B cell (primary cell): ENCODE results near the gene POP5. TPM values are rescaled to one million over a fixed set of nuclear protein-coding genes. Genes with fewer than 3 reads are reported as not detected.

Source experiments
- ATAC-seq: fragments of 200-7000 bp; cut with Tn5 transposase; one replicate; pipeline ENCODE4 v1.10.0; 2021; ENCODE audit warnings: low read depth, mild to moderate bottlenecking, moderate number of reproducible peaks, moderate library complexity
- CTCF ChIA-PET: fragments of 350-600 bp; sonication (Branson Sonifier 250); formaldehyde crosslinking; loops from one replicate; lab custom pipeline; 2021; ENCODE audit warnings: antibody characterized with exemption, inconsistent platforms; lab: Charles Lee
- POLR2A ChIA-PET: fragments of 350-600 bp; sonication (Branson Sonifier 250); formaldehyde crosslinking; loops from one replicate; lab custom pipeline; 2021; ENCODE audit warnings: antibody characterized with exemption; lab: Charles Lee
- DNase-seq: peaks from one replicate; pipeline ENCODE4 v3.0.0; 2013
- H2AFZ ChIP-seq: 2 replicates; pipeline ENCODE4 v1.6.1; 2012; ENCODE audit warnings: mild to moderate bottlenecking, low read depth, low read length; ENCODE audit not compliant: insufficient read depth, poor library complexity, severe bottlenecking
- H3K27ac ChIP-seq, 2 donors: 1 replicate in 1 of 2; 2 replicates in 1 of 2; pipeline ENCODE4 v1.5.1; 2012 to 2013; ENCODE audit warnings: low read length in 2 of 2, mild to moderate bottlenecking in 2 of 2, moderate library complexity in 1 of 2
- H3K27me3 ChIP-seq, 4 experiments: fragments of 200-600 bp in 1 of 4; sonication (generic) in 1 of 4; replicated peaks in 1 of 4; 1 replicate in 2 of 4; 2 replicates in 2 of 4; pipeline versions ENCODE4 v1.6.1 to v1.7.0; 2013 to 2016; ENCODE audit warnings: low read length in 3 of 4, mild to moderate bottlenecking in 2 of 4, mixed read lengths in 1 of 4, moderate library complexity in 1 of 4; ENCODE audit not compliant: insufficient read depth in 4 of 4, control insufficient read depth in 3 of 4; ENCODE audit errors: control extremely low read depth in 1 of 4
- H3K36me3 ChIP-seq, 2 experiments: replicated peaks in 1 of 2; 1 replicate in 1 of 2; 2 replicates in 1 of 2; pipeline versions ENCODE4 v1.6.1 to v1.7.1; 2013; ENCODE audit warnings: low read length in 1 of 2; ENCODE audit not compliant: insufficient read depth in 2 of 2, control insufficient read depth in 1 of 2; ENCODE audit errors: control extremely low read depth in 1 of 2, extremely low read depth in 1 of 2
- H3K4me1 ChIP-seq, 2 donors: fragments of 200-600 bp in 1 of 2; sonication (generic) in 1 of 2; 1 replicate in 1 of 2; 2 replicates in 1 of 2; pipeline versions ENCODE4 v1.5.1 to v1.6.1; 2013 to 2017; ENCODE audit warnings: low read length in 2 of 2; ENCODE audit not compliant: control insufficient read depth in 2 of 2, insufficient read depth in 2 of 2
- H3K4me2 ChIP-seq: replicated peaks from 2 replicates; pipeline ENCODE3; 2012; ENCODE audit warnings: mild to moderate bottlenecking, low read depth, low read length; ENCODE audit not compliant: poor library complexity, severe bottlenecking
- H3K4me3 ChIP-seq, 5 experiments: fragments of 200-600 bp in 1 of 5; sonication (generic) in 1 of 5; 1 replicate in 3 of 5; 2 replicates in 2 of 5; pipeline versions ENCODE4 v1.5.1 to v1.7.0; 2011 to 2016; ENCODE audit warnings: low read length in 4 of 5, mild to moderate bottlenecking in 4 of 5, low read depth in 2 of 5, control low read depth in 1 of 5, moderate library complexity in 1 of 5; ENCODE audit not compliant: insufficient read depth in 1 of 5; ENCODE audit errors: control extremely low read depth in 1 of 5, extremely low read depth in 1 of 5
- H3K79me2 ChIP-seq: fragments of 200-600 bp; sonication (generic); one replicate; pipeline ENCODE4 v1.6.0; 2016; ENCODE audit warnings: low read length; ENCODE audit not compliant: control insufficient read depth, insufficient read depth
- H3K9ac ChIP-seq: fragments of 200-600 bp; sonication (generic); 2 replicates; pipeline ENCODE4 v1.6.1; 2017; ENCODE audit warnings: mild to moderate bottlenecking, low read length, moderate library complexity
- H3K9me3 ChIP-seq, 3 donors: one replicate each; pipeline versions ENCODE4 v1.6.1 to v1.7.1; 2013; ENCODE audit warnings: low read length in 2 of 3; ENCODE audit not compliant: control insufficient read depth in 2 of 3, insufficient read depth in 1 of 3; ENCODE audit errors: control extremely low read depth in 1 of 3
- H4K20me1 ChIP-seq: 2 replicates; pipeline ENCODE4 v1.6.0; 2012; ENCODE audit warnings: mild to moderate bottlenecking, low read length; ENCODE audit not compliant: insufficient read depth, control insufficient read depth, poor library complexity, severe bottlenecking
- H3K27ac Mint-ChIP-seq: one replicate; pipeline ENCODE4 v1.8.0; 2021; ENCODE audit warnings: mixed read lengths
- H3K27me3 Mint-ChIP-seq: one replicate; pipeline ENCODE4 v1.8.0; 2021; ENCODE audit warnings: mixed read lengths
- H3K4me1 Mint-ChIP-seq: one replicate; pipeline ENCODE4 v1.8.0; 2021; ENCODE audit warnings: mixed read lengths
- H3K4me3 Mint-ChIP-seq: one replicate; pipeline ENCODE4 v1.8.0; 2021; ENCODE audit warnings: mixed read lengths
- H3K9me3 Mint-ChIP-seq: one replicate; pipeline ENCODE4 v1.8.0; 2022; ENCODE audit warnings: mixed read lengths; ENCODE audit not compliant: insufficient read depth
- EZH2 ChIP-seq: IDR thresholded peaks from 2 replicates; pipeline ENCODE4 v1.6.1; 2012; ENCODE audit warnings: borderline replicate concordance, low read depth, mild to moderate bottlenecking, moderate library complexity, low read length; ENCODE audit not compliant: insufficient read depth, poor library complexity, severe bottlenecking
- WGBS: methylation state at CpG from one replicate; pipeline ENCODE4 v1.1.5; 2013; ENCODE audit warnings: missing lambda C conversion rate; ENCODE audit not compliant: insufficient coverage; 5-methylcytosine and 5-hydroxymethylcytosine counted together
- intact Hi-C: fragments of 100-400 bp; cut with micrococcal nuclease; formaldehyde crosslinking; loops from one replicate; pipeline ENCODE4 v1.10.0; 2022
- polyA plus RNA-seq: library from polyadenylated mRNA; depleted of rRNA; stranded (reverse); fragments of >200 nt; gene quantifications from 2 replicates; pipeline ENCODE4 v1.2.3, GENCODE V29; 2012
- total RNA-seq, 2 donors: library from RNA; stranded (reverse); fragments of 120-200 nt in 1 of 2; gene quantifications; 1 replicate in 1 of 2; 2 replicates in 1 of 2; pipeline versions ENCODE4 v1.2.3 to v1.2.4, GENCODE V29; 2013 to 2022
- TF ChIP-seq, protein P1 (sequence below): fragments of 200-600 bp; IDR thresholded peaks from one replicate; pipeline ENCODE4 v1.8.0; 2022; ENCODE audit warnings: antibody characterized with exemption, mild to moderate bottlenecking

Gene POP5
- total and polyA plus RNA-seq, 2 donors (not counting 1 experiment from before 2014, with no cell fraction given), result 60.6 to 107 TPM

- POLR2A ChIA-PET, result no interaction called here
- no peak overlapping the region for H2AFZ ChIP-seq
- 100% methylated on average over 1 of the region's 1 CpG for WGBS
- CTCF ChIA-PET, result interaction anchor here (1.1 to 5.3 kb wide), 2 partner anchors 69 to 393 kb away, joined by 3 to 60 read pairs; no protein-coding TSS in a partner anchor
- H4K20me1 ChIP-seq, result no peaks in the 10 kb centered on the region
- H3K4me2 ChIP-seq, result no peak overlapping the region
- peak overlapping the region; percentile 44 for H3K4me3 Mint-ChIP-seq
- peaks cover 0 to 13% (median 5%) of the 10 kb centered on the region in 4 experiments for H3K27me3 ChIP-seq
- H3K9ac ChIP-seq, result no peak overlapping the region
- DNase-seq (no peak), ATAC-seq (no peak)
- H3K4me1 Mint-ChIP-seq, result peaks cover 39% of the 10 kb centered on the region
- H3K4me1 ChIP-seq, result peaks cover 22 to 32% of the 10 kb centered on the region in 2 donors
- H3K79me2 ChIP-seq, result peaks cover 6% of the 10 kb centered on the region
- intact Hi-C loops, result no loop called here
- TF ChIP-seq EZH2, result no peak
- TF ChIP-seq, protein P1, sequence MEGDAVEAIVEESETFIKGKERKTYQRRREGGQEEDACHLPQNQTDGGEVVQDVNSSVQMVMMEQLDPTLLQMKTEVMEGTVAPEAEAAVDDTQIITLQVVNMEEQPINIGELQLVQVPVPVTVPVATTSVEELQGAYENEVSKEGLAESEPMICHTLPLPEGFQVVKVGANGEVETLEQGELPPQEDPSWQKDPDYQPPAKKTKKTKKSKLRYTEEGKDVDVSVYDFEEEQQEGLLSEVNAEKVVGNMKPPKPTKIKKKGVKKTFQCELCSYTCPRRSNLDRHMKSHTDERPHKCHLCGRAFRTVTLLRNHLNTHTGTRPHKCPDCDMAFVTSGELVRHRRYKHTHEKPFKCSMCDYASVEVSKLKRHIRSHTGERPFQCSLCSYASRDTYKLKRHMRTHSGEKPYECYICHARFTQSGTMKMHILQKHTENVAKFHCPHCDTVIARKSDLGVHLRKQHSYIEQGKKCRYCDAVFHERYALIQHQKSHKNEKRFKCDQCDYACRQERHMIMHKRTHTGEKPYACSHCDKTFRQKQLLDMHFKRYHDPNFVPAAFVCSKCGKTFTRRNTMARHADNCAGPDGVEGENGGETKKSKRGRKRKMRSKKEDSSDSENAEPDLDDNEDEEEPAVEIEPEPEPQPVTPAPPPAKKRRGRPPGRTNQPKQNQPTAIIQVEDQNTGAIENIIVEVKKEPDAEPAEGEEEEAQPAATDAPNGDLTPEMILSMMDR, result no peak
- no peaks in the 10 kb centered on the region for H3K9me3 Mint-ChIP-seq
- no peak overlapping the region for H3K4me3 ChIP-seq
- H3K27me3 Mint-ChIP-seq, result peaks cover 7% of the 10 kb centered on the region
- H3K36me3 ChIP-seq, result peaks cover 2 to 45% of the 10 kb centered on the region in 2 experiments
- H3K27ac ChIP-seq, result no peak overlapping the region
- H3K9me3 ChIP-seq, result no peaks in the 10 kb centered on the region
- peak overlapping the region; percentile 6 for H3K27ac Mint-ChIP-seq
Observed at GRCh38 chr12:120579179-120579578, 2.0 kb downstream of the POP5 start.

- no peaks in the 10 kb centered on the region for H3K27me3 ChIP-seq
- no peak overlapping the region for H3K4me3 ChIP-seq
- H3K9me3 Mint-ChIP-seq, result no peaks in the 10 kb centered on the region
- no peaks in the 10 kb centered on the region for H3K9me3 ChIP-seq
- WGBS, result no CpG with 5 or more reads among the region's 2 CpGs
- H3K4me2 ChIP-seq, result no peak overlapping the region
- H3K79me2 ChIP-seq, result no peaks in the 10 kb centered on the region
- DNase-seq (no peak), ATAC-seq (no peak)
- intact Hi-C loops, result no loop called here
- ChIA-PET POLR2A (no interaction called here), CTCF (no interaction called here)
- H3K27me3 Mint-ChIP-seq, result no peaks in the 10 kb centered on the region
- peaks cover 16% of the 10 kb centered on the region for H4K20me1 ChIP-seq
- no peak overlapping the region for H3K9ac ChIP-seq
- no peak overlapping the region for H3K27ac Mint-ChIP-seq
- H3K27ac ChIP-seq, result no peak overlapping the region
- TF ChIP-seq, protein P1, result no peak
- no peak for TF ChIP-seq EZH2
- H2AFZ ChIP-seq, result no peak overlapping the region
- peaks cover 19 to 81% of the 10 kb centered on the region in 2 experiments for H3K36me3 ChIP-seq
- H3K4me1 Mint-ChIP-seq, result no peaks in the 10 kb centered on the region
- H3K4me1 ChIP-seq, result no peaks in the 10 kb centered on the region
- H3K4me3 Mint-ChIP-seq, result no peak overlapping the region
Observed at GRCh38 chr12:120574106-120574505, 7.1 kb downstream of the POP5 start.
